Stimulated activated CD4-positive, alpha-beta T cell treated with anti-CD3 and anti-CD28 coated beads, TNF-alpha, amount 100 ng/mL, for 4 hours (primary cell): ENCODE results near the gene TULP4.
"Not testable (repeated sequence)": the region's sequence is repeated elsewhere in the genome, so short reads cannot be mapped to it uniquely, and the experiment has no call there.

Experiments
- DNase-seq, 3 experiments: peaks; one replicate each; pipeline ENCODE4 v3.0.0-alpha.2; 2020; ENCODE audit warnings: low read depth in 3 of 3

Gene TULP4

GRCh38 chr6:158389193-158389919 lies 77.1 kb downstream of the TULP4 start:
- no peak for DNase-seq

- DNase-seq = no peak
Observed at GRCh38 chr6:158391276-158391675, 79.0 kb downstream of the TULP4 start.

- DNase-seq = not testable (repeated sequence)
Observed at GRCh38 chr6:158391977-158392376, 79.7 kb downstream of the TULP4 start.

- no peak for DNase-seq
Observed at GRCh38 chr6:158396136-158396535, 83.9 kb downstream of the TULP4 start.

- DNase-seq = no peak
Observed at GRCh38 chr6:158397578-158397977, 85.3 kb downstream of the TULP4 start.

- DNase-seq = no peak
Observed at GRCh38 chr6:158398252-158399024, 86.2 kb downstream of the TULP4 start.

- no peak for DNase-seq
Observed at GRCh38 chr6:158399040-158399700, 86.9 kb downstream of the TULP4 start.

- DNase-seq = no peak
Observed at GRCh38 chr6:158402184-158402583, 89.9 kb downstream of the TULP4 start.

- DNase-seq = not testable (repeated sequence)
Observed at GRCh38 chr6:158405321-158405831, 93.1 kb downstream of the TULP4 start.

GRCh38 chr6:158405933-158406332 lies 93.7 kb downstream of the TULP4 start:
- DNase-seq = no peak

- DNase-seq = no peak
Observed at GRCh38 chr6:158406736-158407135, 94.5 kb downstream of the TULP4 start.

- DNase-seq = no peak
Observed at GRCh38 chr6:158408013-158408412, 95.7 kb downstream of the TULP4 start.

- no peak for DNase-seq
Observed at GRCh38 chr6:158408552-158409130, 96.4 kb downstream of the TULP4 start.

- DNase-seq = no peak
Observed at GRCh38 chr6:158409451-158409850, 97.2 kb downstream of the TULP4 start.

GRCh38 chr6:158410784-158411183 lies 98.5 kb downstream of the TULP4 start:
- DNase-seq = no peak

- DNase-seq = no peak
Observed at GRCh38 chr6:158411998-158412397, 99.7 kb downstream of the TULP4 start.

GRCh38 chr6:158413028-158413427 lies 100.8 kb downstream of the TULP4 start:
- DNase-seq = no peak

GRCh38 chr6:158413814-158414565 lies 101.7 kb downstream of the TULP4 start:
- DNase-seq = no peak

GRCh38 chr6:158414851-158415262 lies 102.6 kb downstream of the TULP4 start:
- no peak for DNase-seq

GRCh38 chr6:158415666-158416065 lies 103.4 kb downstream of the TULP4 start:
- no peak for DNase-seq
